SK-N-SH treated with all-trans-retinoic acid at 6 μM for 48 hours (cell line): Measurements from ENCODE around the gene SRD5A3.

ENCODE experiments used
- ATAC-seq: fragments of 200-7000 bp; cut with Tn5 transposase; 3 replicates; pipeline ENCODE4 v1.9.1; 2020; ENCODE audit warnings: mild to moderate bottlenecking, moderate library complexity
- ARNTL ChIP-seq: fragments of 450-650 bp; formaldehyde crosslinking; IDR thresholded peaks from 2 replicates; pipeline ENCODE4 v1.5.0; 2020; ENCODE audit warnings: low read depth, mild to moderate bottlenecking, moderate library complexity, borderline replicate concordance
- BACH2 ChIP-seq: fragments of 250-450 bp; sonication (Bioruptor Pico); IDR thresholded peaks from 2 replicates; pipeline ENCODE4 v1.9.0; 2021; ENCODE audit warnings: mild to moderate bottlenecking, borderline replicate concordance
- CSDC2 ChIP-seq: fragments of 250-450 bp; sonication (Bioruptor Pico); IDR thresholded peaks from 2 replicates; pipeline ENCODE4 v1.5.0; 2020; ENCODE audit warnings: mild to moderate bottlenecking, moderate library complexity
- ESRRG ChIP-seq: fragments of 250-450 bp; sonication (Bioruptor Pico); IDR thresholded peaks from 2 replicates; pipeline ENCODE4 v1.6.1; 2021; ENCODE audit warnings: mild to moderate bottlenecking
- GLIS3 ChIP-seq: fragments of 250-450 bp; sonication (Bioruptor Pico); IDR thresholded peaks from 2 replicates; pipeline ENCODE4 v1.5.0; 2020; ENCODE audit warnings: mild to moderate bottlenecking, moderate library complexity
- ISL1 ChIP-seq: fragments of 250-450 bp; sonication (Bioruptor Pico); IDR thresholded peaks from 2 replicates; pipeline ENCODE4 v2.1.2; 2022; ENCODE audit warnings: mild to moderate bottlenecking, moderate library complexity
- OSR1 ChIP-seq: fragments of 250-450 bp; sonication (Bioruptor Pico); IDR thresholded peaks from 2 replicates; pipeline ENCODE4 v1.8.0; 2022; ENCODE audit warnings: moderate library complexity, mild to moderate bottlenecking, inconsistent platforms
- PPARA ChIP-seq: fragments of 250-450 bp; sonication (Bioruptor Pico); IDR thresholded peaks from 2 replicates; pipeline ENCODE4 v1.5.0; 2020; ENCODE audit warnings: mild to moderate bottlenecking, borderline replicate concordance
- RARB ChIP-seq: fragments of 250-450 bp; sonication (Bioruptor Pico); IDR thresholded peaks from 2 replicates; pipeline ENCODE4 v1.8.0; 2021; ENCODE audit warnings: mild to moderate bottlenecking, moderate library complexity
- SNAI2 ChIP-seq: fragments of 250-450 bp; sonication (Bioruptor Pico); IDR thresholded peaks from 2 replicates; pipeline ENCODE4 v1.5.0; 2020; ENCODE audit warnings: mild to moderate bottlenecking, moderate library complexity
- TCF4 ChIP-seq: fragments of 250-450 bp; sonication (Bioruptor Pico); IDR thresholded peaks from 2 replicates; pipeline ENCODE4 v1.8.0; 2021; ENCODE audit warnings: mild to moderate bottlenecking, moderate library complexity, borderline replicate concordance
- TOX ChIP-seq: fragments of 250-450 bp; sonication (Bioruptor Pico); IDR thresholded peaks from 2 replicates; pipeline ENCODE4 v1.8.0; 2021; ENCODE audit warnings: mild to moderate bottlenecking, moderate library complexity, borderline replicate concordance
- ZC3H10 ChIP-seq: fragments of 250-450 bp; sonication (Bioruptor Pico); IDR thresholded peaks from 2 replicates; pipeline ENCODE4 v1.5.1; 2021; ENCODE audit warnings: mild to moderate bottlenecking, moderate library complexity
- ZFP3 ChIP-seq: fragments of 250-450 bp; sonication (Bioruptor Pico); IDR thresholded peaks from 2 replicates; pipeline ENCODE4 v1.5.0; 2020; ENCODE audit warnings: mild to moderate bottlenecking, moderate library complexity
- ZFP30 ChIP-seq: fragments of 450-650 bp; formaldehyde crosslinking; IDR thresholded peaks from 2 replicates; pipeline ENCODE4 v1.5.0; 2022; ENCODE audit warnings: mild to moderate bottlenecking, moderate library complexity
- ZNF565 ChIP-seq: fragments of 450-650 bp; formaldehyde crosslinking; conservative IDR thresholded peaks from 2 replicates; pipeline ENCODE4 v1.5.0; 2020; ENCODE audit warnings: low read depth, mild to moderate bottlenecking, moderate library complexity
- ZNF70 ChIP-seq: fragments of 450-650 bp; formaldehyde crosslinking; IDR thresholded peaks from 2 replicates; pipeline ENCODE4 v1.5.0; 2020; ENCODE audit warnings: mild to moderate bottlenecking, moderate library complexity
- ZNF8 ChIP-seq: fragments of 450-650 bp; formaldehyde crosslinking; IDR thresholded peaks from 2 replicates; pipeline ENCODE4 v1.5.0; 2020; ENCODE audit warnings: mild to moderate bottlenecking, moderate library complexity
- TF ChIP-seq, protein P1 (sequence below): fragments of 250-450 bp; sonication (Bioruptor Pico); IDR thresholded peaks from 2 replicates; pipeline ENCODE4 v1.5.1; 2020; ENCODE audit warnings: low read depth, mild to moderate bottlenecking, moderate library complexity
- TF ChIP-seq, protein P2 (sequence below): fragments of 250-450 bp; sonication (Bioruptor Pico); IDR thresholded peaks from 2 replicates; pipeline ENCODE4 v1.5.1; 2021; ENCODE audit warnings: mild to moderate bottlenecking, moderate library complexity
- TF ChIP-seq, protein P3 (sequence below): fragments of 250-450 bp; sonication (Bioruptor Pico); IDR thresholded peaks from 2 replicates; pipeline ENCODE4 v1.8.0; 2021; ENCODE audit warnings: low read depth, mild to moderate bottlenecking, moderate library complexity, borderline replicate concordance
- TF ChIP-seq, protein P4 (sequence below): fragments of 250-450 bp; sonication (Bioruptor Pico); IDR thresholded peaks from 2 replicates; pipeline ENCODE4 v1.5.0; 2020; ENCODE audit warnings: mild to moderate bottlenecking, moderate library complexity
- TF ChIP-seq, protein P5 (sequence below): fragments of 250-450 bp; sonication (Bioruptor Pico); IDR thresholded peaks from 2 replicates; pipeline ENCODE4 v1.8.0; 2020; ENCODE audit warnings: mild to moderate bottlenecking, moderate library complexity, borderline replicate concordance

SRD5A3 gene

DNA sequence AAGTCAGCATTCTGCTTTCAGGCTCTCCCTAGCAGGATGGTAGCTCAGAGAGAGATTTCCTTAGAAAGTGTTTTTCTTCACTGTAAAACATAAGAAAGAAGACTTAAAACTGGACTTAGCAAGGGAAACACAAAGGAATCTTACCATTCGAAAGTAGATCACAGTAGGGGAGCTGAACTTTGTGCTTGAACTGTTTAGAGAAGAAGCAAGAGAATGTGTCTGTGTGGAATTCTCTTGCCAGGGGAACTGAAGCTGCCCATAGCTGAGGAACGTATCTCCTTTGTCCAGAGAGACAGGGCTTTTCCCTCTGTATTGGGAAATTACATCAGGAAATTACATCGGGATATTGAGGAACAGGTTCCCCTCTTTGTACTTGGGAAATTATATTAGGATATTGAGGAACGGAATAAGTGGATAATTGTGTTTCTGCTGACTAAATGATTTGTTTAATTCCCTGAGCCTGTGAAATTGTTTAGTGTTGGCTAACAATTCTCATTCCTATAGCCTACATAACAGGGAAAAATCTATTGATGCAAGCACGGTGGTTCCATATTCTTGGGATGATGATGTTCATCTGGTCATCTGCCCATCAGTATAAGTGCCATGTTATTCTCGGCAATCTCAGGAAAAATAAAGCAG, 21.2 kb downstream of the SRD5A3 start:
- ATAC-seq = no peak
- no peak for TF ChIP-seq ZNF8
- TF ChIP-seq TOX (CRISPR knock-in tag) = no peak
- no peak for TF ChIP-seq ZNF70 (CRISPR knock-in tag)
- TF ChIP-seq ARNTL (CRISPR knock-in tag) = no peak
- no peak for TF ChIP-seq RARB (CRISPR knock-in tag)
- no peak for TF ChIP-seq PPARA (CRISPR knock-in tag)
- no peak for TF ChIP-seq ZC3H10 (CRISPR knock-in tag)
- TF ChIP-seq ESRRG (CRISPR knock-in tag) = no peak
- no peak for TF ChIP-seq CSDC2 (CRISPR knock-in tag)
- no peak for TF ChIP-seq OSR1 (CRISPR knock-in tag)
- TF ChIP-seq, protein P1, sequence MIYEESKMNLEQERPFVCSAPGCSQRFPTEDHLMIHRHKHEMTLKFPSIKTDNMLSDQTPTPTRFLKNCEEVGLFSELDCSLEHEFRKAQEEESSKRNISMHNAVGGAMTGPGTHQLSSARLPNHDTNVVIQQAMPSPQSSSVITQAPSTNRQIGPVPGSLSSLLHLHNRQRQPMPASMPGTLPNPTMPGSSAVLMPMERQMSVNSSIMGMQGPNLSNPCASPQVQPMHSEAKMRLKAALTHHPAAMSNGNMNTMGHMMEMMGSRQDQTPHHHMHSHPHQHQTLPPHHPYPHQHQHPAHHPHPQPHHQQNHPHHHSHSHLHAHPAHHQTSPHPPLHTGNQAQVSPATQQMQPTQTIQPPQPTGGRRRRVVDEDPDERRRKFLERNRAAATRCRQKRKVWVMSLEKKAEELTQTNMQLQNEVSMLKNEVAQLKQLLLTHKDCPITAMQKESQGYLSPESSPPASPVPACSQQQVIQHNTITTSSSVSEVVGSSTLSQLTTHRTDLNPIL (CRISPR knock-in tag) = no peak
- TF ChIP-seq ZFP3 = no peak
- TF ChIP-seq ZFP30 (CRISPR knock-in tag) = no peak
- TF ChIP-seq GLIS3 = no peak
- TF ChIP-seq TCF4 = no peak
- TF ChIP-seq ZNF565 (CRISPR knock-in tag) = no peak
- TF ChIP-seq, protein P2, sequence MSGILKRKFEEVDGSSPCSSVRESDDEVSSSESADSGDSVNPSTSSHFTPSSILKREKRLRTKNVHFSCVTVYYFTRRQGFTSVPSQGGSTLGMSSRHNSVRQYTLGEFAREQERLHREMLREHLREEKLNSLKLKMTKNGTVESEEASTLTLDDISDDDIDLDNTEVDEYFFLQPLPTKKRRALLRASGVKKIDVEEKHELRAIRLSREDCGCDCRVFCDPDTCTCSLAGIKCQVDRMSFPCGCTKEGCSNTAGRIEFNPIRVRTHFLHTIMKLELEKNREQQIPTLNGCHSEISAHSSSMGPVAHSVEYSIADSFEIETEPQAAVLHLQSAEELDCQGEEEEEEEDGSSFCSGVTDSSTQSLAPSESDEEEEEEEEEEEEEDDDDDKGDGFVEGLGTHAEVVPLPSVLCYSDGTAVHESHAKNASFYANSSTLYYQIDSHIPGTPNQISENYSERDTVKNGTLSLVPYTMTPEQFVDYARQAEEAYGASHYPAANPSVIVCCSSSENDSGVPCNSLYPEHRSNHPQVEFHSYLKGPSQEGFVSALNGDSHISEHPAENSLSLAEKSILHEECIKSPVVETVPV = no peak
- TF ChIP-seq, protein P3, sequence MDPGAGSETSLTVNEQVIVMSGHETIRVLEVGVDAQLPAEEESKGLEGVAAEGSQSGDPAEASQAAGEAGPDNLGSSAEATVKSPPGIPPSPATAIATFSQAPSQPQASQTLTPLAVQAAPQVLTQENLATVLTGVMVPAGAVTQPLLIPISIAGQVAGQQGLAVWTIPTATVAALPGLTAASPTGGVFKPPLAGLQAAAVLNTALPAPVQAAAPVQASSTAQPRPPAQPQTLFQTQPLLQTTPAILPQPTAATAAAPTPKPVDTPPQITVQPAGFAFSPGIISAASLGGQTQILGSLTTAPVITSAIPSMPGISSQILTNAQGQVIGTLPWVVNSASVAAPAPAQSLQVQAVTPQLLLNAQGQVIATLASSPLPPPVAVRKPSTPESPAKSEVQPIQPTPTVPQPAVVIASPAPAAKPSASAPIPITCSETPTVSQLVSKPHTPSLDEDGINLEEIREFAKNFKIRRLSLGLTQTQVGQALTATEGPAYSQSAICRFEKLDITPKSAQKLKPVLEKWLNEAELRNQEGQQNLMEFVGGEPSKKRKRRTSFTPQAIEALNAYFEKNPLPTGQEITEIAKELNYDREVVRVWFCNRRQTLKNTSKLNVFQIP (CRISPR knock-in tag) = no peak
- no peak for TF ChIP-seq ISL1 (CRISPR knock-in tag)

DNA sequence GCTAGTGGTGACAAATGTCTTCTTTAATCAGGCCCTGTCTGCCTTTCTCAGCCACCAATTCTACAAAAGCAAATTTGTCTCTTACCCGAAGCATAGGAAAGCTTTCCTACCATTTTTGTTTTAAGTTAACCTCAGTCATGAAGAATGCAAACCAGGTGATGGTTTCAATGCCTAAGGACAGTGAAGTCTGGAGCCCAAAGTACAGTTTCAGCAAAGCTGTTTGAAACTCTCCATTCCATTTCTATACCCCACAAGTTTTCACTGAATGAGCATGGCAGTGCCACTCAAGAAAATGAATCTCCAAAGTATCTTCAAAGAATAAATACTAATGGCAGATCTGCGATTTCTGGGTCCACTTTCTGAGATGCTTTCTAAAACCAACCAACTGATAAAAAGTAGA, 23.9 kb downstream of the SRD5A3 start:
- no peak for TF ChIP-seq TCF4
- no peak for TF ChIP-seq CSDC2 (CRISPR knock-in tag)
- TF ChIP-seq, all 23 proteins: peak for 0
- no peak for ATAC-seq

DNA sequence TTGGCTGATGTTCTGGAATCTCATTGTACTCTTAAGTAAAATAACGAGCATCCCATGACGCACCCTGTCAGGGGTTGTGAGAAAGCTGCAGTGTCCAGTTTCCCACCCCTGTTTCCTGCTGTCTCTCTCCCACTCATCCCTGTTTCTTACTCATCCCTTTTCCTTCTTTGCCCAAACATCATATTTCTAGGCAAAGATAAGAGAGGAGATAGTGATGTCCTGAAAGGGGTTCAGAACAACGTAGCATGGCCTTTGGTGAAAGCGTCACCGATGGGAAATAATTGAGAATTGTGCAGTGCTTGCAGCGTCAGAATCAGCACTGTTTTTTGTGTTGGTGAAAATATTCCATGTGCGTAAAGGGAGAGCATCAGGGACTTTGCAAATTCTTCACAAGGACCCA, 26.2 kb downstream of the SRD5A3 start:
- TF ChIP-seq PPARA (CRISPR knock-in tag) (no peak), RARB (CRISPR knock-in tag) (no peak), SNAI2 (no peak), ZNF70 (CRISPR knock-in tag) (no peak), GLIS3 (no peak), TOX (CRISPR knock-in tag) (no peak), ESRRG (CRISPR knock-in tag) (no peak), ARNTL (CRISPR knock-in tag) (no peak), TCF4 (no peak), ZC3H10 (CRISPR knock-in tag) (no peak), BACH2 (no peak), ZNF565 (CRISPR knock-in tag) (no peak), ZNF8 (no peak)
- TF ChIP-seq, protein P1 (CRISPR knock-in tag) = no peak
- TF ChIP-seq, protein P3 (CRISPR knock-in tag) = no peak
- TF ChIP-seq, protein P2 = no peak
- TF ChIP-seq, protein P4, sequence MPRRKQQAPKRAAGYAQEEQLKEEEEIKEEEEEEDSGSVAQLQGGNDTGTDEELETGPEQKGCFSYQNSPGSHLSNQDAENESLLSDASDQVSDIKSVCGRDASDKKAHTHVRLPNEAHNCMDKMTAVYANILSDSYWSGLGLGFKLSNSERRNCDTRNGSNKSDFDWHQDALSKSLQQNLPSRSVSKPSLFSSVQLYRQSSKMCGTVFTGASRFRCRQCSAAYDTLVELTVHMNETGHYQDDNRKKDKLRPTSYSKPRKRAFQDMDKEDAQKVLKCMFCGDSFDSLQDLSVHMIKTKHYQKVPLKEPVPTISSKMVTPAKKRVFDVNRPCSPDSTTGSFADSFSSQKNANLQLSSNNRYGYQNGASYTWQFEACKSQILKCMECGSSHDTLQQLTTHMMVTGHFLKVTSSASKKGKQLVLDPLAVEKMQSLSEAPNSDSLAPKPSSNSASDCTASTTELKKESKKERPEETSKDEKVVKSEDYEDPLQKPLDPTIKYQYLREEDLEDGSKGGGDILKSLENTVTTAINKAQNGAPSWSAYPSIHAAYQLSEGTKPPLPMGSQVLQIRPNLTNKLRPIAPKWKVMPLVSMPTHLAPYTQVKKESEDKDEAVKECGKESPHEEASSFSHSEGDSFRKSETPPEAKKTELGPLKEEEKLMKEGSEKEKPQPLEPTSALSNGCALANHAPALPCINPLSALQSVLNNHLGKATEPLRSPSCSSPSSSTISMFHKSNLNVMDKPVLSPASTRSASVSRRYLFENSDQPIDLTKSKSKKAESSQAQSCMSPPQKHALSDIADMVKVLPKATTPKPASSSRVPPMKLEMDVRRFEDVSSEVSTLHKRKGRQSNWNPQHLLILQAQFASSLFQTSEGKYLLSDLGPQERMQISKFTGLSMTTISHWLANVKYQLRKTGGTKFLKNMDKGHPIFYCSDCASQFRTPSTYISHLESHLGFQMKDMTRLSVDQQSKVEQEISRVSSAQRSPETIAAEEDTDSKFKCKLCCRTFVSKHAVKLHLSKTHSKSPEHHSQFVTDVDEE = no peak
- TF ChIP-seq, protein P5, sequence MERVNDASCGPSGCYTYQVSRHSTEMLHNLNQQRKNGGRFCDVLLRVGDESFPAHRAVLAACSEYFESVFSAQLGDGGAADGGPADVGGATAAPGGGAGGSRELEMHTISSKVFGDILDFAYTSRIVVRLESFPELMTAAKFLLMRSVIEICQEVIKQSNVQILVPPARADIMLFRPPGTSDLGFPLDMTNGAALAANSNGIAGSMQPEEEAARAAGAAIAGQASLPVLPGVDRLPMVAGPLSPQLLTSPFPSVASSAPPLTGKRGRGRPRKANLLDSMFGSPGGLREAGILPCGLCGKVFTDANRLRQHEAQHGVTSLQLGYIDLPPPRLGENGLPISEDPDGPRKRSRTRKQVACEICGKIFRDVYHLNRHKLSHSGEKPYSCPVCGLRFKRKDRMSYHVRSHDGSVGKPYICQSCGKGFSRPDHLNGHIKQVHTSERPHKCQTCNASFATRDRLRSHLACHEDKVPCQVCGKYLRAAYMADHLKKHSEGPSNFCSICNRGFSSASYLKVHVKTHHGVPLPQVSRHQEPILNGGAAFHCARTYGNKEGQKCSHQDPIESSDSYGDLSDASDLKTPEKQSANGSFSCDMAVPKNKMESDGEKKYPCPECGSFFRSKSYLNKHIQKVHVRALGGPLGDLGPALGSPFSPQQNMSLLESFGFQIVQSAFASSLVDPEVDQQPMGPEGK = no peak
- TF ChIP-seq, all 23 proteins: peak for 0
- no peak for ATAC-seq
